Measurements from ENCODE around the gene COMMD6.

Gene COMMD6

DNA sequence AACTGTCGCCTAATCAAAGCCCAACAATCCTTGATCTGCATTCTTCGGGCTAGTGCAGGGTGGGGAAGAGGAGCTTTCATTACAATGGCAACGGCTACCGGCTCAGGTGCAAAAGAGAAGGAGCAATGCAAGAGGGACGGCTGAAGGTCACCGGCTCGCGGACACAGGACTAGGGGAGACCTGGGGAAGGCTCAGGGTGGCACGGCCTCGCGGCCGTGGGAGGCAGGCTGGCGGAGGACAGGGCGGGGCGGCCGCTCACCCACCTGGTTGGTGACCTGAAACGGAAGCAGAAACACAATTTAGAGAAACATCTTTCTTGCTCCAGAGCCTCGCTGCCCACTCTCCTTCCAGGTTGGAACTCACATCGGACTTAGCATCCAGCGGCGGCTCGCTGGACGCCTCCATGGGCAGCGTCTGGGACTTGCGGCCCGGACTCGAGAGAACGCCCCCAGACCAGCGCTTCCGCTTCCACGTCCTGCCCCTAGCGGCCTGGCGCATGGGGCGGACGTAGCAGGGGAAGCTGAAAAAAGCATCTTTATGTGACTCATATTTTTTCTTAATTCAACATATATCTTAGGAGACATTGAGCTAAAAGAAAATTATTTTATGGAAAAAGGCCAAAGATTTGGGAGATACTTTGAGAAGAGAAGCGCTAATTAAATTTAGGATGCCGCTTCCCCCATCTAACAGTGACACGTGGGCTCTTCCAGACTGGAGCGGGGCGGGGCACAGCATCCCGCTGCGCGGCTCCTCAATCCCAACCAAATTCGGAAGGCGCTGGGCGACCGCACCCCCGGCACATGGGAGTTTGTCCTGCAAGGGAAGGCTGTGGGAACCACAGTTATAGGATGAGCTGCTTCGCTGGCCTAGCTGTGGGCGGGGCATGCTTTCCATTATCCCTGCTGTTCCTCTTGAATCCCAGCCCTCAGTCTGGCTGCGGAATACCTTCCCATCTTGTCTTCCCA, at the start of gene COMMD6:
Gene COMMD6 (minus strand): TSS at position 441 of the 965 bp plus-strand sequence. CDS start 36 bp downstream, at position 405.
- TF ChIP-seq, protein P1, sequence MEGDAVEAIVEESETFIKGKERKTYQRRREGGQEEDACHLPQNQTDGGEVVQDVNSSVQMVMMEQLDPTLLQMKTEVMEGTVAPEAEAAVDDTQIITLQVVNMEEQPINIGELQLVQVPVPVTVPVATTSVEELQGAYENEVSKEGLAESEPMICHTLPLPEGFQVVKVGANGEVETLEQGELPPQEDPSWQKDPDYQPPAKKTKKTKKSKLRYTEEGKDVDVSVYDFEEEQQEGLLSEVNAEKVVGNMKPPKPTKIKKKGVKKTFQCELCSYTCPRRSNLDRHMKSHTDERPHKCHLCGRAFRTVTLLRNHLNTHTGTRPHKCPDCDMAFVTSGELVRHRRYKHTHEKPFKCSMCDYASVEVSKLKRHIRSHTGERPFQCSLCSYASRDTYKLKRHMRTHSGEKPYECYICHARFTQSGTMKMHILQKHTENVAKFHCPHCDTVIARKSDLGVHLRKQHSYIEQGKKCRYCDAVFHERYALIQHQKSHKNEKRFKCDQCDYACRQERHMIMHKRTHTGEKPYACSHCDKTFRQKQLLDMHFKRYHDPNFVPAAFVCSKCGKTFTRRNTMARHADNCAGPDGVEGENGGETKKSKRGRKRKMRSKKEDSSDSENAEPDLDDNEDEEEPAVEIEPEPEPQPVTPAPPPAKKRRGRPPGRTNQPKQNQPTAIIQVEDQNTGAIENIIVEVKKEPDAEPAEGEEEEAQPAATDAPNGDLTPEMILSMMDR (IDR thresholded peaks at IDR 0.05; ENCODE audit: insufficient read depth, low read depth, low read length, missing control alignments), result peak; percentile 14
- peak; percentile 88 for DNase-seq (ENCODE audit: low read depth)
- H3K4me3 ChIP-seq (ENCODE audit: low read depth, low read length), result peak within 1 kb of the TSS; percentile 71

DNA sequence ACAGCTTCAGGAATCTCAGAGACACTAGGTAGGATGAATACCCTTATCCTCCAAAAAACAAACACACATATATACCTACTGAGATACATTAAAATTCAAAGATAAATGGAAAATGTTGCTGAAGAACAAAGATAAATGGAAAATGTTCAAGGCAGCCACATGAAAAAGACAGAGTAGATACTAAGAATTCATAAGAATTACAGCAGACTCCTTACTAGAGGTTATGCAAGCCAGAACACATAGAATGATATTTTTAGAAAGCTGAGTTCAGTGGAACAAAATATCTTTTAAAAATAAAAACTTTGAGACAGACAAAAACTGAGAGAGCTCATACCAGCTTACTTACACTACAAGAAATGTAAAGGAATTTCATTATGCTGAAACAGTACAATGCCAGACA, 47.5 kb upstream of the COMMD6 start:
- TF ChIP-seq, protein P1 (IDR thresholded peaks at IDR 0.05; ENCODE audit: insufficient read depth, low read depth, low read length, missing control alignments), result no peak
- DNase-seq (ENCODE audit: low read depth), result no peak
- no peak overlapping the region for H3K4me3 ChIP-seq (ENCODE audit: low read depth, low read length)

DNA sequence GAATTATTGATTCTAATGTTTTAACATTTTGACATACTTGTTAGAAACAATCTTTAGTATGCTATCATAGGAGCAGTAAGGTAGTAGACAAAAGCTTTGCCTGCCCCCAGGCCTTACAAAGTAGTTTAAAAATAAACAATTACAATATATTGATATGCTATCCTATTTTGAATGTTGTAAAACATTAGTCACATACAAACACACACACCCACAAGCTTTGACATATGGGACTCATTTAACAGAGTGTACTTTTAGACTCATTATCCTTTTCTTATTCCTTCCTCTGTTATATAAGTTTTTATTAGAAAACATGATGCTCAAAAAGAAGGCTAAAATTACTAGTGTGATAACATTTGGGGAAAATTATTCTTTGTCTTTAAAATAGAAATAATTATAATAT, 45.5 kb upstream of the COMMD6 start:
- no peak overlapping the region for H3K4me3 ChIP-seq (ENCODE audit: low read depth, low read length)
- TF ChIP-seq, protein P1 (IDR thresholded peaks at IDR 0.05; ENCODE audit: insufficient read depth, low read depth, low read length, missing control alignments), result no peak
- DNase-seq (ENCODE audit: low read depth), result no peak

DNA sequence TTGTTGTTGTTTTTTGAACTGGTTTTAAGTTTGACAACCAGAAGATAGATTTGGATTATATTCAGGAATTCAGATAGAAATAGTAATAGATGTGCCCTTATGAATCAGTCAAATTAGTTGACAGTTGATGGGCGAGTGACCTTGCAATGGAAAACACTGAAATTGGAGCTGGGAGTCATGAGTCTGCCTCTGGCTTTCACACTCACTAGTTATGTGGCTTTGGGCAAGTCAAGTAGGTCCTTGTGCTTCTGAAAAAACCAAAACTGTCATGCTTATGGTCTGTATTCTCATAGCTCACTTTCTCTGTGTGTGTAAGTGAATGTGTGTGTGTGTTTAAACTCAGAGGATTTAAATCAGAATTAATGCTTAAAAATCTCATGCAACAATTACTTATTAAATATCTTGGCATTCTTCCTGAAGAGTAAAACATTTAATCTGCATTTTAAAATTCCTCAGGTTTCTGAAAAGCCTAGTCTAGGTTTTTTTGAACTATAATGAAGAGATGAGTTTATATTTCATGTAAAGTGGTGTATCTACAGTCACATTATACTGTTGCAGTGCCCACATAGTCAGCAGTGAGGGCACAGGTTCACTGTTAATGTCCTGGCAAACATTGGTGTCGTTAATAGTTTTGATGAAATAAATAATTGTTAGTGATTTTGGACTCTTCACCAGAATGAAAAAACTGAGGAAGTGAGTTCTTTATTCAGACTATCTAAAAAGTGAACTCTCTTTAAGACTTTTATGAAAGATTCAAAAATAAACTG, 44.4 kb upstream of the COMMD6 start:
- H3K4me3 ChIP-seq (ENCODE audit: low read depth, low read length), result no peak overlapping the region
- TF ChIP-seq, protein P1 (IDR thresholded peaks at IDR 0.05; ENCODE audit: insufficient read depth, low read depth, low read length, missing control alignments), result no peak
- no peak for DNase-seq (ENCODE audit: low read depth)

DNA sequence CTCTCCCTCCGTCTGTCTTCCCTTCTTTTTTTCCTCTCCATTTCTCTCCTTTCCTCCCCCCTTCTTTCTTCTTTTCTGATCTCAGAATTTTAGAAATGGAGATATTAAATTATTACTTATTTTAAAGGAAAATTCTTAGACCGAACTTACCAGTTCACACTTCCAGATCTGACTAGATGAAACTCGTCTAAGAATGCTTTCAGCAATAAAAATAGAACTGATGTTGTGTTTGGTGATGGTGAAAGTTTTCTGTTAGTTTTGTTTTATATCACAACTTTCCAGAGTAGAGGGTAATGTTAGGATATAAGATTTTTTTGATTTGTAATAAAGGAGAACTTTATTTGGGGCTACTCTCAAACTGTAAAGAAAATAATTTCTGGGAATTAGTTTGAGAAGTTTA, 41.9 kb upstream of the COMMD6 start:
- TF ChIP-seq, protein P1 (IDR thresholded peaks at IDR 0.05; ENCODE audit: insufficient read depth, low read depth, low read length, missing control alignments), result no peak
- peak; percentile 21 for DNase-seq (ENCODE audit: low read depth)
- no peak overlapping the region for H3K4me3 ChIP-seq (ENCODE audit: low read depth, low read length)

DNA sequence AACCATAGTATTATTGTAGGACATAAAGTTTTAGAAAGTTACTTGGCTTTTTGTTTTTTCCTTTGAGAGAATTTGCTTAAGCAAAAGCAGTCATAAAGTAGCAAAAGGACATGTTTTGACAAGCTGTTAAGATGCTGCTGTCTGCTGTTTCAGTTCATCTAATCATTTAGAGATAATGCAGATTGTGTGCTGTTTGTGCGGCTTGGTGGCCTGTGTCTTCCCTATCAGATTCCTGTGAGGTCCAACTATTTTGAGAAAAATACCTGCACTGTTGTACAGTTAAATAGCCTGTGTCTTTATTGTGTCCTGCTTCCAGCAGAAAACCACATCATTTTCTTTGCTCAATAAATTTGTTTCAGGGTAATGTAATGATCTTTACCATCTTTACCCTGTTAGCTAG, 31.9 kb upstream of the COMMD6 start:
- DNase-seq (ENCODE audit: low read depth), result no peak
- TF ChIP-seq, protein P1 (IDR thresholded peaks at IDR 0.05; ENCODE audit: insufficient read depth, low read depth, low read length, missing control alignments), result no peak
- no peak overlapping the region for H3K4me3 ChIP-seq (ENCODE audit: low read depth, low read length)
